Epithelial cell of esophagus (primary cell): ENCODE data around the gene PHACTR2.
A peak's percentile ranks its signal among the peaks of the same experiment; 100 is the strongest.
"Not testable (repeated sequence)": the region's sequence is repeated elsewhere in the genome, so short reads cannot be mapped to it uniquely, and the experiment has no call there.

Source experiments
- DNase-seq: peaks from one replicate; pipeline ENCODE4 v3.0.0; 2010; ENCODE audit warnings: low read depth
- H3K4me3 ChIP-seq: 2 replicates; pipeline ENCODE4 v1.5.1; 2011; ENCODE audit warnings: mild to moderate bottlenecking, low read length, control low read depth
- CTCF ChIP-seq: IDR thresholded peaks from 2 replicates; pipeline ENCODE4 v1.5.1; 2011; ENCODE audit warnings: low read depth, mild to moderate bottlenecking, low read length, control low read depth, inconsistent platforms; ENCODE audit not compliant: insufficient read depth; ENCODE audit errors: missing control alignments

PHACTR2 gene

GRCh38 chr6:143793280-143793619 is 115.5 kb downstream of the PHACTR2 start:
- no peak overlapping the region for H3K4me3 ChIP-seq
- no peak for TF ChIP-seq CTCF
- no peak for DNase-seq

- not testable (repeated sequence) for DNase-seq, H3K4me3 ChIP-seq
These were observed 118.8 kb downstream of the PHACTR2 start for GRCh38 chr6:143796551-143796950.

- H3K4me3 ChIP-seq, DNase-seq: not testable (repeated sequence)
These were observed 120.7 kb downstream of the PHACTR2 start for GRCh38 chr6:143798487-143798886.

- peak; percentile 20 for DNase-seq
- H3K4me3 ChIP-seq, result no peak overlapping the region
- no peak for TF ChIP-seq CTCF
These were observed 125.2 kb downstream of the PHACTR2 start for GRCh38 chr6:143802833-143803565.

GRCh38 chr6:143803769-143804568 is 126.2 kb downstream of the PHACTR2 start:
- DNase-seq, result no peak
- no peak overlapping the region for H3K4me3 ChIP-seq
- TF ChIP-seq CTCF, result no peak

GRCh38 chr6:143804835-143805239 is 127.1 kb downstream of the PHACTR2 start:
- no peak for DNase-seq
- H3K4me3 ChIP-seq, result no peak overlapping the region
- TF ChIP-seq CTCF, result no peak

GRCh38 chr6:143806282-143807102 is 128.7 kb downstream of the PHACTR2 start:
- no peak overlapping the region for H3K4me3 ChIP-seq
- no peak for TF ChIP-seq CTCF
- DNase-seq, result peak; percentile 18
